HL-60 (cell line): Measurements from ENCODE around the gene FANCE.

Experiments
- DNase-seq, 2 experiments: peaks; one replicate each; pipeline ENCODE4 v3.0.0-alpha.2; 2010 to 2020; ENCODE audit warnings: low read depth in 1 of 2, low spot score in 1 of 2
- H3K27ac ChIP-seq: fragments of 250-450 bp; sonication (Bioruptor Pico); replicated peaks from 2 replicates; pipeline ENCODE4 v1.5.1; 2020; ENCODE audit warnings: mild to moderate bottlenecking, moderate library complexity
- H3K27me3 ChIP-seq: fragments of 250-450 bp; sonication (Bioruptor Pico); 2 replicates; pipeline ENCODE4 v1.5.1; 2021; ENCODE audit warnings: mild to moderate bottlenecking, moderate library complexity; ENCODE audit not compliant: insufficient read depth, poor library complexity, severe bottlenecking
- H3K4me3 ChIP-seq: replicated peaks from 2 replicates; pipeline ENCODE4 v1.5.1; 2011; ENCODE audit warnings: mild to moderate bottlenecking, control low read depth, low read length; ENCODE audit not compliant: insufficient read depth
- CTCF ChIP-seq: IDR thresholded peaks from one replicate; pipeline ENCODE4 v1.5.1; 2011; ENCODE audit warnings: low read length, control low read depth, inconsistent platforms; ENCODE audit not compliant: insufficient read depth
- GABPA ChIP-seq: IDR thresholded peaks from 2 replicates; pipeline ENCODE4 v1.6.1; 2012; ENCODE audit warnings: low read depth
- POLR2AphosphoS5 ChIP-seq: IDR thresholded peaks from 2 replicates; pipeline ENCODE4 v1.6.1; 2012; ENCODE audit warnings: low read depth
- REST ChIP-seq: IDR thresholded peaks from 2 replicates; pipeline ENCODE4 v1.6.1; 2012; ENCODE audit warnings: low read depth; ENCODE audit not compliant: insufficient replicate concordance
- SPI1 ChIP-seq: IDR thresholded peaks from 2 replicates; pipeline ENCODE4 v1.6.1; 2012; ENCODE audit warnings: low read depth, mild to moderate bottlenecking, borderline replicate concordance

The FANCE gene

GRCh38 chr6:35470663-35471120, 18.6 kb downstream of the FANCE start:
- no peak for DNase-seq
- no peak for TF ChIP-seq REST
- TF ChIP-seq CTCF = no peak
- TF ChIP-seq GABPA = no peak
- no peak for TF ChIP-seq POLR2AphosphoS5
- TF ChIP-seq SPI1 = no peak
- no peaks in the 10 kb centered on the region for H3K27me3 ChIP-seq
- no peak overlapping the region; the same call in 1 of the 2 replicates for H3K27ac ChIP-seq
- peak overlapping the region; percentile 95 for H3K4me3 ChIP-seq

GRCh38 chr6:35471836-35472345, 19.8 kb downstream of the FANCE start:
- peak overlapping the region; percentile 95; the same call in 1 of the 2 replicates for H3K4me3 ChIP-seq
- TF ChIP-seq POLR2AphosphoS5 (no peak; the same call in 1 of the 2 replicates), GABPA (no peak), SPI1 (no peak), REST (no peak), CTCF (no peak)
- DNase-seq = no peak
- no peaks in the 10 kb centered on the region for H3K27me3 ChIP-seq
- H3K27ac ChIP-seq = peak overlapping the region; percentile 15

GRCh38 chr6:35473075-35473849, 21.1 kb downstream of the FANCE start:
- Histone ChIP-seq H3K4me3 (no peak overlapping the region), H3K27me3 (no peaks in the 10 kb centered on the region), H3K27ac (no peak overlapping the region)
- no peak for TF ChIP-seq GABPA
- no peak for TF ChIP-seq CTCF
- no peak for TF ChIP-seq REST
- 0 out of 2 replicates have a peak, but pooled peaks have one; percentile 26 for TF ChIP-seq POLR2AphosphoS5
- TF ChIP-seq SPI1 = no peak
- DNase-seq = no peak
